A549 (cell line): ENCODE measurements around the gene MLF1. TPM values are rescaled to one million over a fixed set of nuclear protein-coding genes. Genes with fewer than 3 reads are reported as not detected.

Experiments
- ATAC-seq, 2 experiments: fragments of 200-7000 bp in 1 of 2; fragments of >200 bp in 1 of 2; cut with Nextera tagmentation in 1 of 2; cut with Tn5 transposase in 1 of 2; 3 replicates each; pipeline versions ENCODE4 v1.8.0 to v1.9.1; 2018 to 2020; ENCODE audit warnings: mild to moderate bottlenecking in 1 of 2, moderate library complexity in 1 of 2
- CTCF ChIA-PET: fragments of 300-600 bp; sonication (Branson Sonifier 250); formaldehyde crosslinking; extraction: SDS; loops from one replicate; lab custom pipeline; 2021; ENCODE audit warnings: antibody characterized with exemption, inconsistent platforms; lab: Yijun Ruan, JAX
- POLR2A ChIA-PET: fragments of 350-600 bp; formaldehyde crosslinking; extraction: SDS; loops from one replicate; lab custom pipeline; 2021; ENCODE audit warnings: antibody characterized with exemption, inconsistent platforms; lab: Yijun Ruan, JAX
- DNase-seq, 2 experiments: peaks; one replicate each; pipeline versions ENCODE4 v3.0.0 to v3.0.0-alpha.2; 2011 to 2016; ENCODE audit warnings: low read depth in 1 of 2, low spot score in 1 of 2
- FAIRE-seq: peaks from 2 replicates; lab custom pipeline; 2011; peaks lifted over from hg19 to GRCh38; lab: Jason Lieb, UNC
- H3K27ac ChIP-seq, 2 experiments: fragments of >200 bp; sonication (Bioruptor Twin); formaldehyde crosslinking; 3 replicates each; pipeline ENCODE4 v1.5.1; 2016 to 2017
- H3K4me1 ChIP-seq: fragments of >200 bp; sonication (Bioruptor Twin); formaldehyde crosslinking; 3 replicates; pipeline ENCODE4 v1.6.1; 2016
- H3K4me2 ChIP-seq: fragments of >200 bp; sonication (Bioruptor Twin); formaldehyde crosslinking; 3 replicates; pipeline ENCODE4 v1.6.1; 2016
- H3K4me3 ChIP-seq: fragments of >200 bp; sonication (Bioruptor Twin); formaldehyde crosslinking; 3 replicates; pipeline ENCODE4 v1.5.1; 2016
- H3K9me3 ChIP-seq: fragments of >200 bp; sonication (Bioruptor Twin); formaldehyde crosslinking; 3 replicates; pipeline ENCODE4 v1.6.1; 2016
- BHLHE40 ChIP-seq: IDR thresholded peaks from 2 replicates; pipeline ENCODE4 v1.6.1; 2012; ENCODE audit warnings: low read depth, low read length, inconsistent platforms
- CBX8 ChIP-seq: fragments of 200-600 bp; sonication (generic); IDR thresholded peaks from 2 replicates; pipeline ENCODE4 v1.6.1; 2016
- E2F6 ChIP-seq: IDR thresholded peaks from 2 replicates; pipeline ENCODE4 v1.6.1; 2012; ENCODE audit warnings: low read depth, borderline replicate concordance
- ESRRA ChIP-seq: fragments of 150-350 bp; IDR thresholded peaks from 2 replicates; pipeline ENCODE4 v1.6.1; 2014; ENCODE audit warnings: mild to moderate bottlenecking, low read length, borderline replicate concordance
- FOSL2 ChIP-seq, 2 experiments: fragments of 450-650 bp in 1 of 2; fragments of >200 bp in 1 of 2; sonication (Bioruptor Twin) in 1 of 2; formaldehyde crosslinking; IDR thresholded peaks; 2 replicates each; pipeline versions ENCODE4 v1.5.0 to v1.6.1; 2016 to 2020; ENCODE audit warnings: mild to moderate bottlenecking in 1 of 2, moderate library complexity in 1 of 2
- HES2 ChIP-seq: fragments of >200 bp; sonication (Bioruptor Twin); formaldehyde crosslinking; IDR thresholded peaks from 2 replicates; pipeline ENCODE4 v1.6.1; 2016
- HOXA7 ChIP-seq: fragments of 250-450 bp; sonication (Bioruptor Pico); IDR thresholded peaks from 2 replicates; pipeline ENCODE4 v1.5.0; 2020; ENCODE audit warnings: mild to moderate bottlenecking, moderate library complexity
- HOXB13 ChIP-seq: fragments of 250-450 bp; sonication (Bioruptor Pico); IDR thresholded peaks from 2 replicates; pipeline ENCODE4 v1.5.0; 2020; ENCODE audit warnings: low read depth, mild to moderate bottlenecking, moderate library complexity
- HOXB5 ChIP-seq: fragments of 250-450 bp; sonication (Bioruptor Pico); IDR thresholded peaks from 2 replicates; pipeline ENCODE4 v1.5.0; 2020; ENCODE audit warnings: mild to moderate bottlenecking, moderate library complexity
- JUNB ChIP-seq: fragments of >200 bp; sonication (Bioruptor Twin); formaldehyde crosslinking; IDR thresholded peaks from 2 replicates; pipeline ENCODE4 v1.6.1; 2016
- KDM1A ChIP-seq: fragments of 200-600 bp; sonication (generic); IDR thresholded peaks from 2 replicates; pipeline ENCODE4 v1.6.1; 2016; ENCODE audit warnings: low read depth, mild to moderate bottlenecking
- MAFK ChIP-seq: fragments of 450-650 bp; IDR thresholded peaks from 2 replicates; pipeline ENCODE4 v1.6.1; 2014; ENCODE audit not compliant: partially characterized antibody
- MAZ ChIP-seq: fragments of 150-350 bp; IDR thresholded peaks from 2 replicates; pipeline ENCODE4 v1.6.1; 2014; ENCODE audit warnings: antibody characterized with exemption, low read depth, low read length, borderline replicate concordance
- NPAS2 ChIP-seq: fragments of 250-450 bp; sonication (Bioruptor Pico); IDR thresholded peaks from 2 replicates; pipeline ENCODE4 v1.8.0; 2022; ENCODE audit warnings: mild to moderate bottlenecking, moderate library complexity, borderline replicate concordance
- NR3C1 ChIP-seq: fragments of >200 bp; sonication (Bioruptor Twin); formaldehyde crosslinking; IDR thresholded peaks from 3 replicates; pipeline ENCODE4 v1.6.1; 2017
- POLR2A ChIP-seq: IDR thresholded peaks from 2 replicates; pipeline ENCODE4 v1.6.1; 2012; ENCODE audit warnings: mild to moderate bottlenecking, low read length
- POLR2AphosphoS2 ChIP-seq: conservative IDR thresholded peaks from 2 replicates; pipeline ENCODE4 v1.6.1; 2012; ENCODE audit warnings: low read length, improper control_type of control experiment, inconsistent platforms
- RNF2 ChIP-seq: fragments of 200-600 bp; sonication (generic); IDR thresholded peaks from 2 replicates; pipeline ENCODE4 v1.6.1; 2016; ENCODE audit warnings: low read depth, mild to moderate bottlenecking, antibody characterized with exemption, moderate library complexity, borderline replicate concordance
- SMC3 ChIP-seq: fragments of >200 bp; sonication (Bioruptor Twin); formaldehyde crosslinking; IDR thresholded peaks from 3 replicates; pipeline ENCODE4 v1.6.1; 2018; ENCODE audit warnings: inconsistent platforms
- TP53 ChIP-seq: fragments of 250-450 bp; sonication (Bioruptor Pico); IDR thresholded peaks from 2 replicates; pipeline ENCODE4 v1.5.0; 2021; ENCODE audit warnings: mild to moderate bottlenecking, moderate library complexity
- USF2 ChIP-seq: fragments of 450-650 bp; IDR thresholded peaks from 2 replicates; pipeline ENCODE4 v1.6.1; 2014; ENCODE audit warnings: antibody characterized with exemption
- ZC3H11A ChIP-seq: fragments of 450-650 bp; IDR thresholded peaks from 2 replicates; pipeline ENCODE4 v1.6.1; 2014; ENCODE audit warnings: antibody characterized with exemption, mild to moderate bottlenecking
- ZNF302 ChIP-seq: fragments of 250-450 bp; sonication (Bioruptor Pico); IDR thresholded peaks from 2 replicates; pipeline ENCODE4 v1.9.0; 2021; ENCODE audit warnings: inconsistent platforms, mild to moderate bottlenecking, moderate library complexity
- WGBS: methylation state at CpG from one replicate; pipeline ENCODE4 v1.1.6; 2017; ENCODE audit errors: missing lambda C conversion rate; 5-methylcytosine and 5-hydroxymethylcytosine counted together
- polyA minus RNA-seq: library from RNA; depleted of rRNA, polyadenylated mRNA; stranded (reverse); fragments of >200 nt; gene quantifications from 2 replicates; pipeline ENCODE4 v1.2.3, GENCODE V29; 2011; rRNA and poly(A)+ RNA removed
- polyA plus RNA-seq, 4 experiments: library from polyadenylated mRNA; depleted of rRNA in 3 of 4; stranded (reverse); fragments of >200 nt; fragmentation: RNase III in 1 of 4; extraction: RNeasy Plus Mini Kit Qiagen cat#74134 plus additional on column Dnase treatment in 1 of 4; gene quantifications; 2 replicates in 3 of 4; 3 replicates in 1 of 4; pipeline ENCODE4 v1.2.3, GENCODE V29; 2011 to 2017
- TF ChIP-seq, protein P1 (sequence below): IDR thresholded peaks from 2 replicates; pipeline ENCODE4 v1.6.1; 2012
- TF ChIP-seq, protein P2 (sequence below): fragments of >200 bp; sonication (Bioruptor Twin); formaldehyde crosslinking; IDR thresholded peaks from 3 replicates; pipeline ENCODE4 v1.6.1; 2016
- TF ChIP-seq, protein P3 (sequence below): fragments of 250-450 bp; sonication (Bioruptor Pico); IDR thresholded peaks from 2 replicates; pipeline ENCODE4 v1.5.0; 2020; ENCODE audit warnings: low read depth, mild to moderate bottlenecking, moderate library complexity
- TF ChIP-seq, protein P4 (sequence below): fragments of 150-350 bp; IDR thresholded peaks from 2 replicates; pipeline ENCODE4 v1.6.1; 2014; ENCODE audit warnings: low read depth, mild to moderate bottlenecking, low read length
- TF ChIP-seq, protein P5 (sequence below): IDR thresholded peaks from 2 replicates; pipeline ENCODE4 v1.6.1; 2012
- TF ChIP-seq, protein P6 (sequence below): fragments of 250-450 bp; sonication (Bioruptor Pico); IDR thresholded peaks from 2 replicates; pipeline ENCODE4 v1.5.0; 2021; ENCODE audit warnings: mild to moderate bottlenecking, moderate library complexity, borderline replicate concordance

Gene MLF1, protein sequence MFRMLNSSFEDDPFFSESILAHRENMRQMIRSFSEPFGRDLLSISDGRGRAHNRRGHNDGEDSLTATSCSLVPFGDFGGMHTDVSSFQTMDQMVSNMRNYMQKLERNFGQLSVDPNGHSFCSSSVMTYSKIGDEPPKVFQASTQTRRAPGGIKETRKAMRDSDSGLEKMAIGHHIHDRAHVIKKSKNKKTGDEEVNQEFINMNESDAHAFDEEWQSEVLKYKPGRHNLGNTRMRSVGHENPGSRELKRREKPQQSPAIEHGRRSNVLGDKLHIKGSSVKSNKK
- polyA plus RNA-seq (2011; rRNA removed) = 12.4 and 18.6 TPM in 2 replicates
- 4.6 and 4.7 TPM in 2 replicates for polyA plus RNA-seq (2012; cell fraction: cytosol; rRNA removed)
- polyA plus RNA-seq (2012; cell fraction: nucleus; rRNA removed) = 1.6 and 2.5 TPM in 2 replicates
- polyA plus RNA-seq (2017; fragmentation: RNase III; extraction: RNeasy Plus Mini Kit Qiagen cat#74134 plus additional on column Dnase treatment) = 12.6 to 16.9 TPM (median 13.5 TPM) in 3 replicates
- polyA minus RNA-seq = 6.2 and 7.2 TPM in 2 replicates

GRCh38 chr3:158570999-158571702 lies at the start of gene MLF1:
Gene MLF1 (plus strand): TSS chr3:158571194. CDS start chr3:158571301, 107 bp downstream.
- CTCF ChIA-PET = interaction anchor here (0.7 to 1.4 kb wide), 4 partner anchors 11 to 1038 kb away, joined by 3 to 4 read pairs (median 4); partner anchors contain the start of gene GFM1
- TF ChIP-seq HOXB5 (peak; percentile 69; the same call in 1 of the 2 replicates), KDM1A (no peak), ESRRA (no peak), ZC3H11A (no peak), BHLHE40 (no peak), HOXA7 (CRISPR knock-in tag) (0 out of 2 replicates have a peak, but pooled peaks have one; percentile 23), NR3C1 (no peak), POLR2A (peak; percentile 55), RNF2 (peak; percentile 93; the same call in 1 of the 2 replicates), MAZ (no peak), SMC3 (no peak), USF2 (peak; percentile 81), HOXB13 (CRISPR knock-in tag) (peak; percentile 84; the same call in 1 of the 2 replicates), CBX8 (no peak), ZNF302 (CRISPR knock-in tag) (no peak), JUNB (no peak), MAFK (no peak), E2F6 (peak; percentile 98), TP53 (CRISPR knock-in tag) (no peak), FOSL2 (IDR thresholded peaks at IDR 0.05) (no peak), FOSL2 (CRISPR knock-in tag; IDR thresholded peaks at IDR 0.05) (no peak), POLR2AphosphoS2 (no peak), HES2 (no peak), NPAS2 (no peak)
- TF ChIP-seq, protein P1, sequence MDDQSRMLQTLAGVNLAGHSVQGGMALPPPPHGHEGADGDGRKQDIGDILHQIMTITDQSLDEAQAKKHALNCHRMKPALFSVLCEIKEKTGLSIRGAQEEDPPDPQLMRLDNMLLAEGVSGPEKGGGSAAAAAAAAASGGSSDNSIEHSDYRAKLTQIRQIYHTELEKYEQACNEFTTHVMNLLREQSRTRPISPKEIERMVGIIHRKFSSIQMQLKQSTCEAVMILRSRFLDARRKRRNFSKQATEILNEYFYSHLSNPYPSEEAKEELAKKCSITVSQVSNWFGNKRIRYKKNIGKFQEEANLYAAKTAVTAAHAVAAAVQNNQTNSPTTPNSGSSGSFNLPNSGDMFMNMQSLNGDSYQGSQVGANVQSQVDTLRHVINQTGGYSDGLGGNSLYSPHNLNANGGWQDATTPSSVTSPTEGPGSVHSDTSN = no peak
- TF ChIP-seq, protein P2, sequence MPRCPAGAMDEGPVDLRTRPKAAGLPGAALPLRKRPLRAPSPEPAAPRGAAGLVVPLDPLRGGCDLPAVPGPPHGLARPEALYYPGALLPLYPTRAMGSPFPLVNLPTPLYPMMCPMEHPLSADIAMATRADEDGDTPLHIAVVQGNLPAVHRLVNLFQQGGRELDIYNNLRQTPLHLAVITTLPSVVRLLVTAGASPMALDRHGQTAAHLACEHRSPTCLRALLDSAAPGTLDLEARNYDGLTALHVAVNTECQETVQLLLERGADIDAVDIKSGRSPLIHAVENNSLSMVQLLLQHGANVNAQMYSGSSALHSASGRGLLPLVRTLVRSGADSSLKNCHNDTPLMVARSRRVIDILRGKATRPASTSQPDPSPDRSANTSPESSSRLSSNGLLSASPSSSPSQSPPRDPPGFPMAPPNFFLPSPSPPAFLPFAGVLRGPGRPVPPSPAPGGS = no peak
- TF ChIP-seq, protein P3, sequence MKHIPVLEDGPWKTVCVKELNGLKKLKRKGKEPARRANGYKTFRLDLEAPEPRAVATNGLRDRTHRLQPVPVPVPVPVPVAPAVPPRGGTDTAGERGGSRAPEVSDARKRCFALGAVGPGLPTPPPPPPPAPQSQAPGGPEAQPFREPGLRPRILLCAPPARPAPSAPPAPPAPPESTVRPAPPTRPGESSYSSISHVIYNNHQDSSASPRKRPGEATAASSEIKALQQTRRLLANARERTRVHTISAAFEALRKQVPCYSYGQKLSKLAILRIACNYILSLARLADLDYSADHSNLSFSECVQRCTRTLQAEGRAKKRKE (CRISPR knock-in tag) = peak; percentile 73; the same call in 1 of the 2 replicates
- TF ChIP-seq, protein P4, sequence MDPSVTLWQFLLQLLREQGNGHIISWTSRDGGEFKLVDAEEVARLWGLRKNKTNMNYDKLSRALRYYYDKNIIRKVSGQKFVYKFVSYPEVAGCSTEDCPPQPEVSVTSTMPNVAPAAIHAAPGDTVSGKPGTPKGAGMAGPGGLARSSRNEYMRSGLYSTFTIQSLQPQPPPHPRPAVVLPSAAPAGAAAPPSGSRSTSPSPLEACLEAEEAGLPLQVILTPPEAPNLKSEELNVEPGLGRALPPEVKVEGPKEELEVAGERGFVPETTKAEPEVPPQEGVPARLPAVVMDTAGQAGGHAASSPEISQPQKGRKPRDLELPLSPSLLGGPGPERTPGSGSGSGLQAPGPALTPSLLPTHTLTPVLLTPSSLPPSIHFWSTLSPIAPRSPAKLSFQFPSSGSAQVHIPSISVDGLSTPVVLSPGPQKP = no peak
- TF ChIP-seq, protein P5, sequence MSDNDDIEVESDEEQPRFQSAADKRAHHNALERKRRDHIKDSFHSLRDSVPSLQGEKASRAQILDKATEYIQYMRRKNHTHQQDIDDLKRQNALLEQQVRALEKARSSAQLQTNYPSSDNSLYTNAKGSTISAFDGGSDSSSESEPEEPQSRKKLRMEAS = peak; percentile 99
- TF ChIP-seq, protein P6, sequence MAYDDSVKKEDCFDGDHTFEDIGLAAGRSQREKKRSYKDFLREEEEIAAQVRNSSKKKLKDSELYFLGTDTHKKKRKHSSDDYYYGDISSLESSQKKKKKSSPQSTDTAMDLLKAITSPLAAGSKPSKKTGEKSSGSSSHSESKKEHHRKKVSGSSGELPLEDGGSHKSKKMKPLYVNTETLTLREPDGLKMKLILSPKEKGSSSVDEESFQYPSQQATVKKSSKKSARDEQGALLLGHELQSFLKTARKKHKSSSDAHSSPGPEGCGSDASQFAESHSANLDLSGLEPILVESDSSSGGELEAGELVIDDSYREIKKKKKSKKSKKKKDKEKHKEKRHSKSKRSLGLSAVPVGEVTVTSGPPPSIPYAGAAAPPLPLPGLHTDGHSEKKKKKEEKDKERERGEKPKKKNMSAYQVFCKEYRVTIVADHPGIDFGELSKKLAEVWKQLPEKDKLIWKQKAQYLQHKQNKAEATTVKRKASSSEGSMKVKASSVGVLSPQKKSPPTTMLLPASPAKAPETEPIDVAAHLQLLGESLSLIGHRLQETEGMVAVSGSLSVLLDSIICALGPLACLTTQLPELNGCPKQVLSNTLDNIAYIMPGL (CRISPR knock-in tag) = no peak

More at GRCh38 chr3:158570999-158571702, at the start of gene MLF1:
- Histone ChIP-seq H3K4me2 (peak within 1 kb of the TSS; percentile 100), H3K9me3 (no peaks in the 10 kb centered on the region), H3K4me3 (peak within 1 kb of the TSS; percentile 75), H3K4me1 (0 out of 3 replicates have a peak, but pooled peaks cover 3% of the 10 kb centered on the region), H3K27ac (peak within 1 kb of the TSS; percentile 76 to 81)
- WGBS = 2% methylated on average over 28 of the region's 51 CpGs
- ATAC-seq = peak; percentile 99
- POLR2A ChIA-PET = interaction anchor here (0.9 to 1.3 kb wide), 3 partner anchors 20 to 220 kb away, joined by 3 to 17 read pairs (median 4); partner anchors contain the start of gene GFM1
- peak; percentile 95 for DNase-seq
- FAIRE-seq = peak; percentile 97
